Osteoblast (primary cell): ENCODE data around the gene PLPPR1. TPM values are rescaled to one million over a fixed set of nuclear protein-coding genes. Genes with fewer than 3 reads are reported as not detected.

Source experiments
- DNase-seq: peaks from one replicate; pipeline ENCODE4 v3.0.0; 2011; ENCODE audit warnings: low spot score, mixed read lengths; ENCODE audit not compliant: insufficient read length; ENCODE audit errors: missing footprints
- H2AFZ ChIP-seq: 2 replicates; pipeline ENCODE4 v1.6.0; 2011; ENCODE audit warnings: mild to moderate bottlenecking, low read length
- H3K27ac ChIP-seq: 2 replicates; pipeline ENCODE4 v1.5.1; 2011; ENCODE audit warnings: mild to moderate bottlenecking, low read depth, low read length, moderate library complexity
- H3K27me3 ChIP-seq: 2 replicates; pipeline ENCODE4 v1.6.0; 2012; ENCODE audit warnings: mild to moderate bottlenecking, control low read depth, inconsistent platforms, low read length, moderate library complexity; ENCODE audit not compliant: insufficient read depth
- H3K36me3 ChIP-seq: 2 replicates; pipeline ENCODE4 v1.5.1; 2011; ENCODE audit warnings: mild to moderate bottlenecking, low read length, control low read depth, moderate library complexity; ENCODE audit not compliant: insufficient read depth
- H3K4me1 ChIP-seq: 2 replicates; pipeline ENCODE4 v1.5.1; 2011; ENCODE audit warnings: mild to moderate bottlenecking, low read length, control low read depth, moderate library complexity; ENCODE audit not compliant: insufficient read depth
- H3K4me2 ChIP-seq: 2 replicates; pipeline ENCODE4 v1.6.0; 2011; ENCODE audit warnings: mild to moderate bottlenecking, low read length; ENCODE audit not compliant: insufficient read depth
- H3K4me3 ChIP-seq: fragments of 200-600 bp; sonication (generic); 3 replicates; pipeline ENCODE4 v1.5.1; 2012; ENCODE audit warnings: mild to moderate bottlenecking, low read length, inconsistent platforms; ENCODE audit not compliant: insufficient read depth
- H3K79me2 ChIP-seq: 2 replicates; pipeline ENCODE4 v1.6.0; 2012; ENCODE audit warnings: mild to moderate bottlenecking, low read length, control low read depth, inconsistent platforms; ENCODE audit not compliant: insufficient read depth
- H3K9me3 ChIP-seq: 2 replicates; pipeline ENCODE4 v1.5.1; 2011; ENCODE audit warnings: low read depth, low read length, control low read depth
- H4K20me1 ChIP-seq: 2 replicates; pipeline ENCODE4 v1.6.0; 2012; ENCODE audit warnings: mild to moderate bottlenecking, low read length, control low read depth; ENCODE audit not compliant: insufficient read depth
- CTCF ChIP-seq: IDR thresholded peaks from 2 replicates; pipeline ENCODE4 v1.5.1; 2011; ENCODE audit warnings: mild to moderate bottlenecking, low read depth, low read length, moderate library complexity; ENCODE audit errors: extremely low read depth
- total RNA-seq: library from RNA; depleted of rRNA; stranded (reverse); fragments of >200 nt; gene quantifications from 2 replicates; pipeline ENCODE4 v1.2.3, GENCODE V29; 2012

PLPPR1 gene
- total RNA-seq, 1 donor = not detected

DNA sequence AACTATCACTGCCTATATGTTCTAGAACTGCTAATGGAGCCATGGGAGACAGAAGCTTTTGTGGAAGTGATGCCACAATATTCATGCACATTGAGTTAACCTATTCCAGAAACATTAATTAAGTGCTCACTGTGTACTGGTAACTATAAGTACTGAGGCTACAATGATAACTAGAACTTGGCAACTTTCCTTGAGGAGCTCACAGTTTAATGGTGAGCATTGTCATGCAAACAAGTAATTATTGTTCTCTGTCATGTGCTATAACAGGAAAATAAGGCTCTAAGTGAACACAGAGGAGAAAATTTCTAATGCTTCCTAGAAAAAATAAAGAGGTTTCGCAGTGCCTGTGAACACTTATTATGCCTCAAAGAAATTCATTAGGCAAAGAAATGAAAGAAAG is 214.1 kb downstream of the PLPPR1 start:
- no peaks in the 10 kb centered on the region for H3K27me3 ChIP-seq

DNA sequence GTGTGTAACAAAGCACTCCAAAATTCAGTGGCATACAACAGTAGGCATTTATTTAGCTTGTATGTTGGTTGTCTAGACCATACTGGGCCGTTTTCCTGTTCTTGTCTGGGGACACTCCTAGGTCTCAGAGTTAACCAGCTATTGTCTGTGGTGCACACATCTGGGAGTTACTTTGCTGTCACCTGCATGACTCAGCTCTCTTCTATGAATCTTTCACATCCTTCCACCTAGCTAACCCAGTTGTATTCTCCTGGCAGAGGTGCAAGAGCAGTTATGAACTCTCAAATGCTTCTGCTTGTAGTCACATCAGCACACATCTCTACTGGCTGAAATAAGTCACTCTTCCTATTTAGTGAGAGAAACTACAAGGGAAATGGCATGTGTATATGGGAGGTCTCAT is 218.2 kb downstream of the PLPPR1 start:
- no peak overlapping the region for H2AFZ ChIP-seq
- H3K36me3 ChIP-seq = no peaks in the 10 kb centered on the region
- H3K79me2 ChIP-seq = no peaks in the 10 kb centered on the region
- no peaks in the 10 kb centered on the region for H3K9me3 ChIP-seq
- H3K4me1 ChIP-seq = no peaks in the 10 kb centered on the region
- no peaks in the 10 kb centered on the region for H3K27me3 ChIP-seq
- H4K20me1 ChIP-seq = no peaks in the 10 kb centered on the region
- H3K27ac ChIP-seq = no peak overlapping the region
- H3K4me3 ChIP-seq = no peak overlapping the region
- TF ChIP-seq CTCF = no peak
- H3K4me2 ChIP-seq = no peak overlapping the region
- DNase-seq = no peak

More for the DNA sequence above, 214.1 kb downstream of the PLPPR1 start:
- no peaks in the 10 kb centered on the region for H3K36me3 ChIP-seq
- H4K20me1 ChIP-seq = no peaks in the 10 kb centered on the region
- H3K4me1 ChIP-seq = no peaks in the 10 kb centered on the region
- TF ChIP-seq CTCF = no peak
- DNase-seq = no peak
- H2AFZ ChIP-seq = no peak overlapping the region
- no peak overlapping the region for H3K4me3 ChIP-seq
- no peak overlapping the region for H3K27ac ChIP-seq
- H3K79me2 ChIP-seq = no peaks in the 10 kb centered on the region
- no peaks in the 10 kb centered on the region for H3K9me3 ChIP-seq
- H3K4me2 ChIP-seq = no peak overlapping the region

DNA sequence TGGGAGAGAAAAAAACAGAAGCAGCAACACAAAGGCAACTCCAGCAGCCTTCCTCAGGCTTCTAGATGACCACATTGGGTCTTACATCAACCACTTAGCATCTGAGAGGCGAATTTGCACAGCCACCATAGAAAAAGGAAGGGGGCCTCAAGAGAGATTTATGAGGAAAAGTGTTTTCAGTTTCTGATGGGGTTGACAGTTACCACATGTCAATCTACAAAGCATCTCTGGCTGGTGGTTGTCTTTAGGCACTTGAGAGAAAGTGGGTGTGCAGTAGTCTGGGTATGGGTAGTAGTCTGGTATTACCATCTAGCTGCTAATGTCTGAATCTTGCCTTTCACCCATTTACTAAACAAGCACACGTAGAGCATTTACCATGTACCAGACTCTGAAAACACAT is 218.8 kb downstream of the PLPPR1 start:
- Histone ChIP-seq H3K36me3 (no peaks in the 10 kb centered on the region), H2AFZ (no peak overlapping the region), H3K27ac (no peak overlapping the region), H3K4me1 (no peaks in the 10 kb centered on the region), H3K27me3 (no peaks in the 10 kb centered on the region), H3K4me3 (no peak overlapping the region), H3K9me3 (peaks cover 3% of the 10 kb centered on the region), H4K20me1 (no peaks in the 10 kb centered on the region), H3K4me2 (no peak overlapping the region), H3K79me2 (no peaks in the 10 kb centered on the region)
- no peak for DNase-seq
- no peak for TF ChIP-seq CTCF

DNA sequence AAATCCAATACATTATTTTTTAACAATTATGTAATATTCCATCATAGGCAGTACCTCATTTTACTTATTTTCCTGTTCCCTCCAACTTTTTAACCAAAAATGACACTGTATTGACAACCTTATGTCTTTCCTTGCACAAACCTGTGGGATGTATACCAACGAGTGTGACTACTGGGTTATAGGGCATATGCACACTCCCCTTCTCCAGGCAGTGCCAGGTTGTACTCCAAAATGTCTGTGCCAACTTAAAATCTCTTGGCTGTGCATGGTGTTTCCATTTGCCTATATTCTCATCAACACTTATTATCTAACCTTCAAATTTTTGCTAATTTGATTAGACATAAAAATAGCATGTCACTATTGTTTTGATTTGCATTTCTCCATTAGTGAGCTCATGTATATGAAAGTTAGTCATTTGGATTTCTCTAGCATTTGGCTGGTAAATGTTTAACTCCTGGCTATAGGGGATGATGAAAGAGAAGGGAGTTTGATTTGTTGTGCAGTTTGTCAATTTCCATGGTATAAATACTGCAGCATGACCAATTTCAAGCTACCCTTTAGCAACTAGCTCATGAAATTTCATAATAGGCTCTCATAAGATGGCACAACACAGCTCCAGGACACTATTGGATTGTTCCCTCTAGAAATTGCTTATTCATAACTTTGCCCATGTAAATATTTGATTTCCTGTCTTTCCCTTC is 226.4 kb downstream of the PLPPR1 start:
- Histone ChIP-seq H3K4me2 (no peak overlapping the region), H3K36me3 (no peaks in the 10 kb centered on the region), H3K4me1 (no peaks in the 10 kb centered on the region), H2AFZ (no peak overlapping the region), H3K27ac (no peak overlapping the region), H3K4me3 (no peak overlapping the region), H3K9me3 (peaks cover 3% of the 10 kb centered on the region), H4K20me1 (no peaks in the 10 kb centered on the region), H3K27me3 (no peaks in the 10 kb centered on the region), H3K79me2 (no peaks in the 10 kb centered on the region)
- TF ChIP-seq CTCF = no peak
- DNase-seq = no peak
